COR-L47 (cell line): ENCODE data around the gene HYLS1.
"Not testable (repeated sequence)": the region's sequence is repeated elsewhere in the genome, so short reads cannot be mapped to it uniquely, and the experiment has no call there.

Source experiments
- DNase-seq: peaks from one replicate; lab custom pipeline; 2025; lab: John Stamatoyannopoulos, UW

The HYLS1 gene, protein sequence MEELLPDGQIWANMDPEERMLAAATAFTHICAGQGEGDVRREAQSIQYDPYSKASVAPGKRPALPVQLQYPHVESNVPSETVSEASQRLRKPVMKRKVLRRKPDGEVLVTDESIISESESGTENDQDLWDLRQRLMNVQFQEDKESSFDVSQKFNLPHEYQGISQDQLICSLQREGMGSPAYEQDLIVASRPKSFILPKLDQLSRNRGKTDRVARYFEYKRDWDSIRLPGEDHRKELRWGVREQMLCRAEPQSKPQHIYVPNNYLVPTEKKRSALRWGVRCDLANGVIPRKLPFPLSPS

GRCh38 chr11:125887373-125888324 is at the start of gene HYLS1:
Gene HYLS1 (plus strand): TSS chr11:125887668. CDS start chr11:125899369, 11,701 bp downstream.
- peak; percentile 88 for DNase-seq

DNA sequence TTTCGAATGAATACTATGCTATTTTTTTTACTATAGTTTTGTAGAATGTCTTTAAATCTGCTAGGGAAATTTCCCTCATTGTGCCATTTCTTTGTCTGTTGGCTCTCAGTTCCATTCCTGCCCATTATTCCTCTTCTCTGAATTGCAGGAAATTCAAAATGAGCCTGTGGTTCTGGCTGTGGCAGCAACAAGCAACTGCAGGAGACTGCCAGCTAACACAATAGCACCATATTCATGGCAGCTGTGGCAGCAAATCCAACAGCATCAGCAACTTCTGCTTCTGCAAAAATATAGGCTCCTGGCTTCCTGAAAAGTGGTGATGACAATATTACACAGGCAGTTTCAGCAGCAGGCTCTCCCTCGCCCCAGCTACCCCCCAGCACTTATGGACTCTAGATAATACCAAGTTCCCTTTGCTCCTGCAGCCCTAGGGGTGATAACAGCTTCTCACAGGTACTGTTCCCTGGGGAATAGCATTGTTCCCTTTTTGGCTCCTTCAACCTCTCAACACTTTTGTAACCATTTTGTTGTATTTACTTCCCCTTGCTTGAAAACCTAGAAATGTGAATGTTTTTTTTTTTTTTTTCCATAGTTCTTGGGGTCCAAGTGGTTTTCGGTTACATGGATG is 45.0 kb upstream of the HYLS1 start:
- DNase-seq = no peak

DNA sequence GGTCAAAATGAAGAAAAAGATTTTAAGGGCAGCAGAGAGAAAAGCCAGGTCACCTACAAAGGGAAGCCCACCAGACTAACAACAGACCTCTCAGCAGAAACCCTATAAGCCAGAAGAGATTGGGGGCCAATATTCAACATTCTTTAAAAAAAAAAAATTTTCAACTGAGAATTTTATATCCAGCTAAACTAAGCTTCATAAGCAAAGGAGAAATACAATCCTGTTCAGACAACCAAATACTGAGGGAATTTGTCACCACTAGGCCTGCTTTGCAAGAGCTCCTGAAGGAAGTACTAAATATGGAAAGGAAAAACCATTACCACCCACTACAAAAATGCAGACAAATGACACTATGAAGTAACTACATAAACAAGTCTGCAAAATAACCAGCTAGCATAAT is 41.3 kb upstream of the HYLS1 start:
- DNase-seq = no peak

DNA sequence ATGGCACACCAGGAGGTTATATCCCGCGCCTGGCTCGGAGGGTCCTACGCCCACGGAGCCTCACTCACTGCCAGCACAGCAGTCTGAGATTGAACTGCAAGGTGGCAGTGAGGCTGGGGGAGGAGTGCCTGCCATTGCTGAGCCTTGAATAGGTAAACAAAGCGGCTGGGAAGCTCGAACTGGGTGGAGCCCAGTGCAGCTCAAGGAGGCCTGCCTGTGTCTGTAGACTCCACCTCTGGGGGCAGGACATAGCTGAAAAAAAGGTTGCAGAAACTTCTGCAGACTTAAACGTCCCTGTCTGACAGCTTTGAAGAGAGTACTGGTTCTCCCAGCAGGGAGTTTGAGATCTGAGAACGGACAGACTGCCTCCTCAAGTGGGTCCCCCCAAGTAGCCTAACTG is 29.8 kb upstream of the HYLS1 start:
- not testable (repeated sequence) for DNase-seq

DNA sequence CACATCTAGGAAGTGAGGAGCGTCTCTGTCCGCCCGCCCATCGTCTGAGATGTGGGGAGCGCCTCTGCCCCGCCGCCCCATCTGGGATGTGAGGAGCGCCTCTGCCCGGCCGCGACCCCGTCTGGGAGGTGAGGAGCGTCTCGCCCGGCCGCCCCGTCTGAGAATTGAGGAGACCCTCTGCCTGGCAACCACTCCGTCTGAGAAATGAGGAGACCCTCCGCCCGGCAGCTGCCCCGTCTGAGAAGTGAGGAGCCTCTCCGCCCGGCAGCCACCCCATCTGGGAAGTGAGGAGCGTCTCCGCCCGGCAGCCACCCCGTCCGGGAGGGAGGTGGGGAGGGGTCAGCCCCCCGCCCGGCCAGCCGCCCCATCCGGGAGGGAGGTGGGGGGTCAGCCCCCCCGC is 24.7 kb upstream of the HYLS1 start:
- not testable (repeated sequence) for DNase-seq

GRCh38 chr11:125865354-125865753 is 22.1 kb upstream of the HYLS1 start:
- DNase-seq = not testable (repeated sequence)

- DNase-seq = no peak
These were observed 17.9 kb upstream of the HYLS1 start for GRCh38 chr11:125869521-125869920.

GRCh38 chr11:125871391-125872137 is 15.9 kb upstream of the HYLS1 start:
- DNase-seq = peak; percentile 55

GRCh38 chr11:125872138-125872491 is 15.4 kb upstream of the HYLS1 start:
- DNase-seq = no peak

- no peak for DNase-seq
These were observed 13.4 kb upstream of the HYLS1 start for GRCh38 chr11:125873881-125874555.

- peak; percentile 68 for DNase-seq
These were observed 12.8 kb upstream of the HYLS1 start for GRCh38 chr11:125874556-125875124.

- DNase-seq = no peak
These were observed 6.2 kb upstream of the HYLS1 start for GRCh38 chr11:125881291-125881690.

DNA sequence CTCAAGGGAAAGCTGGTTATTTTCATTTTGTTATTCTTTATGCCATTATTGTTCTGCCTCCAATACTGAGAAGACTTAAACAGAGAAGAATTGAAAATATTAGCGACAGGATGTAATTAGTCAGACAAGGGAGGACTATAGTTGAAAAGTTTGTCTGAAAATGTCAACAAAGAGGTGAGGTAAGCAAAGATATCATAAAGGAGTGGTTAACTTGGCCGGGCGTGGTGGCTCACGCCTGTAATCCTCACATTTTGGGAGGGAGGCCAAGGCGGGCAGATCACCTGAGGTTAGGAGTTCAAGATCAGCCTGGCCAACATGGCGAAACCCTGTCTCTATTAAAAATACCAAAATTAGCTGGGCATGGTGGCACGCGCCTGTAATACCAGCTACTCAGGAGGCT is 4.1 kb upstream of the HYLS1 start:
- DNase-seq = no peak

- no peak for DNase-seq
These were observed 483 bp upstream of the HYLS1 start for GRCh38 chr11:125886997-125887372.

- DNase-seq = no peak
These were observed 3.1 kb downstream of the HYLS1 start for GRCh38 chr11:125890447-125891100.

GRCh38 chr11:125892071-125892470 is 4.6 kb downstream of the HYLS1 start:
- DNase-seq = no peak

- DNase-seq = no peak
These were observed 5.5 kb downstream of the HYLS1 start for GRCh38 chr11:125892994-125893393.

DNA sequence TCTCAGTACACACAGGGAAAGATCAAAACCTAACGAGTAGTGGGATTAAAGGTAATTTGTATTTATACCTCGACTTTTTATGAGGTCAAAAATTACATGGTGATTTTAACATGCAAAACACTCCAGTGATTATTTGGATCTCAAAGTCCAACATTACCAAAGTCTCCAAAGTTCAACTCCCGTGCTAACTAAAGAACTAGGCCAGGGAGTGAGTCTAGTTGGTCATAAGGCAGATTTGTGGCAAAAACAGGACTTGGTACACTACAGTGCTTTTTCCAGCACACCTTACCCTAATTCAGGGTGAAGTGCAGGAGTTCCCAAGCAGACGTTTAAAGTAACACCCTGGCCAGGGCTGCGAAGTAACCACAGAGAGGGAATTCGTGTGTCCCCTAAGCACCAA is 14.4 kb downstream of the HYLS1 start:
- DNase-seq = no peak

DNA sequence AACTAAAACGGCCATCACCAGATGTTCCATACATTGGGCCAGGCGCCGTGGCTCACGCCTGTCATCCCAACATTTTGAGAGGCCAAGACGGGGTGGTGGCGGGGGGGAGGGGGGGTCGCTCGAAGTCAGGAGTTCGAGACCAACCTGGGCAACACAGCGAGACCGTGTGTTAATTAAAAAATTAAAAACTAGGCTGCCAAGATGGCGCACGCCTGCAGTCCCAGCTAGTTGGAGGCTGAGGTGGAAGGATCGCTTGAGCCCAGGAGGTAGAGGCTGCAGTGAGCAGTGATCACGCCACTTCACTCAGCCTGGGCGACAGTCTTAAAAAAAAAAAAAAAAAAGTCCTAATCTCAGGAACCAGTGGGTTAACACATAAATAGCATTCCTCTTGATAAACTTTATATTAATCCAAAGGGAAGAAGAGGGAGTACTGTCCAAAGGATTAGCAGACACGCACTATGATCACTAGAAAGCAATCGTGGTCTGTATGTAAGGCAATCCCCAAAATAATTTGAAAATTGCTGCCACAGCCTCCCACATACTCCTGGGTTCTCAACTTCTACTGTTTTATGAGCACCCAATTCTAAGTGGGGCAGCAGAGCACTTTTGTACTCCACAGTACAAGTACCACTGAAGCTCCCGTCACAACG is 14.9 kb downstream of the HYLS1 start:
- DNase-seq = no peak
